ENCODE data around the gene ELL2.
A peak's percentile ranks its signal among the peaks of the same experiment; 100 is the strongest.

ELL2 gene

GRCh38 chr5:95995962-95996489, 34.4 kb upstream of the ELL2 start:
- no peak for TF ChIP-seq CTCF (IDR thresholded peaks at IDR 0.05)
- Histone ChIP-seq H3K27ac (no peak overlapping the region), H3K4me1 (peaks cover 0 to 4% (median 0%) of the 10 kb centered on the region in 4 donors), H3K27me3 (no peaks in the 10 kb centered on the region), H3K9me3 (no peaks in the 10 kb centered on the region), H3K4me3 (no peak overlapping the region), H3K36me3 (no peaks in the 10 kb centered on the region)
- intact Hi-C loops (cut with DNase I; ENCODE audit: low total_unique reads), result no loop called here
- DNase-seq, result no peak

GRCh38 chr5:95993776-95994175, 32.1 kb upstream of the ELL2 start:
- intact Hi-C loops (cut with DNase I; ENCODE audit: low total_unique reads), result no loop called here

GRCh38 chr5:95993266-95993665, 31.6 kb upstream of the ELL2 start:
- peaks cover 0 to 17% (median 7%) of the 10 kb centered on the region in 4 donors for H3K4me1 ChIP-seq

More at GRCh38 chr5:95993776-95994175, 32.1 kb upstream of the ELL2 start:
- no peak overlapping the region for H3K4me3 ChIP-seq
- no peak for TF ChIP-seq CTCF (IDR thresholded peaks at IDR 0.05)
- no peaks in the 10 kb centered on the region for H3K27me3 ChIP-seq
- H3K36me3 ChIP-seq, result no peaks in the 10 kb centered on the region
- no peak overlapping the region for H3K27ac ChIP-seq
- no peak for DNase-seq
- peaks cover 0 to 14% (median 7%) of the 10 kb centered on the region in 4 donors for H3K4me1 ChIP-seq
- no peaks in the 10 kb centered on the region for H3K9me3 ChIP-seq

GRCh38 chr5:95989283-95990048, 27.8 kb upstream of the ELL2 start:
- H3K9me3 ChIP-seq, result no peaks in the 10 kb centered on the region
- TF ChIP-seq CTCF (IDR thresholded peaks at IDR 0.05), result no peak
- no peaks in the 10 kb centered on the region for H3K27me3 ChIP-seq
- peak overlapping the region; percentile 44 to 75 for H3K27ac ChIP-seq
- no peak for DNase-seq
- H3K36me3 ChIP-seq, result no peaks in the 10 kb centered on the region
- intact Hi-C loops (cut with DNase I; ENCODE audit: low total_unique reads), result no loop called here
- H3K4me1 ChIP-seq, result peaks cover 0 to 40% (median 11%) of the 10 kb centered on the region in 4 donors
- no peak overlapping the region for H3K4me3 ChIP-seq

More at GRCh38 chr5:95993266-95993665, 31.6 kb upstream of the ELL2 start:
- no peak for TF ChIP-seq CTCF (IDR thresholded peaks at IDR 0.05)
- H3K36me3 ChIP-seq, result no peaks in the 10 kb centered on the region
- no peaks in the 10 kb centered on the region for H3K9me3 ChIP-seq
- no peak overlapping the region for H3K4me3 ChIP-seq
- intact Hi-C loops (cut with DNase I; ENCODE audit: low total_unique reads), result no loop called here
- DNase-seq, result no peak
- H3K27ac ChIP-seq, result no peak overlapping the region
- H3K27me3 ChIP-seq, result no peaks in the 10 kb centered on the region

- Histone ChIP-seq H3K27me3 (no peaks in the 10 kb centered on the region), H3K4me3 (no peak overlapping the region), H3K36me3 (no peaks in the 10 kb centered on the region), H3K9me3 (no peaks in the 10 kb centered on the region), H3K27ac (peak overlapping the region; percentile 44 to 75), H3K4me1 (peaks cover 0 to 46% (median 11%) of the 10 kb centered on the region in 4 donors)
- DNase-seq, result no peak
- no peak for TF ChIP-seq CTCF (IDR thresholded peaks at IDR 0.05)
- intact Hi-C loops (cut with DNase I; ENCODE audit: low total_unique reads), result no loop called here
Measured at GRCh38 chr5:95988877-95989276, 27.2 kb upstream of the ELL2 start.

Measured in tibial artery (tissue), 4 donors.